ENCODE measurements around the gene ZNF334.

DNA sequence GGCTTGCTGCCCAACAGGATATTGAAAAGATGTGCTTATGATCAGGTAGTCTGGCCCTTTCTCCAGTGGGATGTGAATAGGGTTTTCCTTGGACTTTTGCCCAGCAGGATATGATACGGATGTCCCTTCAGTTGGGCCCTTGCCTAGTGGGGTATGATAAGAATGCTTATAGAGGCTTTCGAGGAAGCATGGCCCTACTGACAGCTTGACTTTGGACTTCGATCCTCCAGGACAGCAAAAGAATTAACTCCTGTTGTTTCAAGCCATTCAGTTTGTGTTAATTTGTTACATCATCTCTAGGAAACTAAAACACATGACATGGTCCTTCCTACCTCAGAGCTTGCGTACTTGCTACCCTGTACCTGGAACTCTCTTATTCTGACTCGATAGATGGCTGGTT is 9.7 kb upstream of the ZNF334 start:
- no peak for TF ChIP-seq POLR2A (IDR thresholded peaks at IDR 0.05)
- TF ChIP-seq, protein P1, sequence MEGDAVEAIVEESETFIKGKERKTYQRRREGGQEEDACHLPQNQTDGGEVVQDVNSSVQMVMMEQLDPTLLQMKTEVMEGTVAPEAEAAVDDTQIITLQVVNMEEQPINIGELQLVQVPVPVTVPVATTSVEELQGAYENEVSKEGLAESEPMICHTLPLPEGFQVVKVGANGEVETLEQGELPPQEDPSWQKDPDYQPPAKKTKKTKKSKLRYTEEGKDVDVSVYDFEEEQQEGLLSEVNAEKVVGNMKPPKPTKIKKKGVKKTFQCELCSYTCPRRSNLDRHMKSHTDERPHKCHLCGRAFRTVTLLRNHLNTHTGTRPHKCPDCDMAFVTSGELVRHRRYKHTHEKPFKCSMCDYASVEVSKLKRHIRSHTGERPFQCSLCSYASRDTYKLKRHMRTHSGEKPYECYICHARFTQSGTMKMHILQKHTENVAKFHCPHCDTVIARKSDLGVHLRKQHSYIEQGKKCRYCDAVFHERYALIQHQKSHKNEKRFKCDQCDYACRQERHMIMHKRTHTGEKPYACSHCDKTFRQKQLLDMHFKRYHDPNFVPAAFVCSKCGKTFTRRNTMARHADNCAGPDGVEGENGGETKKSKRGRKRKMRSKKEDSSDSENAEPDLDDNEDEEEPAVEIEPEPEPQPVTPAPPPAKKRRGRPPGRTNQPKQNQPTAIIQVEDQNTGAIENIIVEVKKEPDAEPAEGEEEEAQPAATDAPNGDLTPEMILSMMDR (IDR thresholded peaks at IDR 0.05 in 8 of 11, conservative IDR thresholded peaks at IDR 0.05 in 3 of 11), result no peak
